Suprapubic skin (tissue), 4 donors: ENCODE data around the gene EPX. TPM values are rescaled to one million over a fixed set of nuclear protein-coding genes. Genes with fewer than 3 reads are reported as not detected.
A peak's percentile ranks its signal among the peaks of the same experiment; 100 is the strongest.

Experiments used
- DNase-seq, 2 donors: peaks; one replicate each; pipeline ENCODE4 v3.0.0-alpha.2; 2019; ENCODE audit warnings: low spot score in 2 of 2
- H3K27ac ChIP-seq: fragments of 200-600 bp; sonication (generic); one replicate; pipeline ENCODE4 v1.5.1; 2019
- H3K27me3 ChIP-seq: fragments of 200-600 bp; sonication (generic); one replicate; pipeline ENCODE4 v1.5.1; 2019
- H3K36me3 ChIP-seq: fragments of 200-600 bp; sonication (generic); one replicate; pipeline ENCODE4 v1.5.1; 2019
- H3K4me1 ChIP-seq: fragments of 200-600 bp; sonication (generic); one replicate; pipeline ENCODE4 v1.5.1; 2019
- H3K4me3 ChIP-seq: fragments of 200-600 bp; sonication (generic); one replicate; pipeline ENCODE4 v1.5.1; 2019; ENCODE audit warnings: mild to moderate bottlenecking
- H3K9me3 ChIP-seq: fragments of 200-600 bp; sonication (generic); one replicate; pipeline ENCODE4 v1.5.1; 2019
- CTCF ChIP-seq, 2 donors: fragments of 200-600 bp in 1 of 2; fragments of 450-650 bp in 1 of 2; sonication (generic) in 1 of 2; IDR thresholded peaks; one replicate each; pipeline ENCODE4 v1.5.1; 2016 to 2019; ENCODE audit warnings: antibody characterized with exemption in 2 of 2, mild to moderate bottlenecking in 1 of 2, moderate library complexity in 1 of 2
- EP300 ChIP-seq: sonication (generic); formaldehyde crosslinking; IDR thresholded peaks from one replicate; pipeline ENCODE4 v1.6.1; 2017; ENCODE audit warnings: antibody characterized with exemption
- POLR2A ChIP-seq, 2 donors: fragments of 450-650 bp; IDR thresholded peaks; one replicate each; pipeline ENCODE4 v1.6.1; 2017; ENCODE audit warnings: antibody characterized with exemption in 2 of 2, mild to moderate bottlenecking in 2 of 2, moderate library complexity in 2 of 2
- POLR2AphosphoS5 ChIP-seq, 3 donors: sonication (generic); formaldehyde crosslinking; IDR thresholded peaks; one replicate each; pipeline ENCODE4 v1.6.1; 2017; ENCODE audit warnings: antibody characterized with exemption in 3 of 3
- WGBS: methylation state at CpG from one replicate; pipeline ENCODE4 v1.1.5; 2018; 5-methylcytosine and 5-hydroxymethylcytosine counted together
- total RNA-seq, 4 donors: library from RNA; depleted of rRNA; stranded (reverse); fragments of >200 nt; gene quantifications; one replicate each; pipeline ENCODE4 v1.1.0, GENCODE V29; 2016

Gene EPX
- total RNA-seq, 4 donors from 2014 or later, result 0.25 TPM; not detected in 3

- no peaks in the 10 kb centered on the region for H3K4me1 ChIP-seq
- no peak overlapping the region for H3K27ac ChIP-seq
- H3K4me3 ChIP-seq, result no peak overlapping the region
- no peak for DNase-seq
- H3K36me3 ChIP-seq, result no peaks in the 10 kb centered on the region
- TF ChIP-seq POLR2A (IDR thresholded peaks at IDR 0.05) (no peak), EP300 (no peak), CTCF (IDR thresholded peaks at IDR 0.05) (no peak), POLR2AphosphoS5 (IDR thresholded peaks at IDR 0.05) (no peak)
- peaks cover 21% of the 10 kb centered on the region for H3K27me3 ChIP-seq
- 13% methylated on average over 2 of the region's 2 CpGs for WGBS
- H3K9me3 ChIP-seq, result no peaks in the 10 kb centered on the region
These were observed 26.5 kb upstream of the EPX start for GRCh38 chr17:58165981-58166380.

DNA sequence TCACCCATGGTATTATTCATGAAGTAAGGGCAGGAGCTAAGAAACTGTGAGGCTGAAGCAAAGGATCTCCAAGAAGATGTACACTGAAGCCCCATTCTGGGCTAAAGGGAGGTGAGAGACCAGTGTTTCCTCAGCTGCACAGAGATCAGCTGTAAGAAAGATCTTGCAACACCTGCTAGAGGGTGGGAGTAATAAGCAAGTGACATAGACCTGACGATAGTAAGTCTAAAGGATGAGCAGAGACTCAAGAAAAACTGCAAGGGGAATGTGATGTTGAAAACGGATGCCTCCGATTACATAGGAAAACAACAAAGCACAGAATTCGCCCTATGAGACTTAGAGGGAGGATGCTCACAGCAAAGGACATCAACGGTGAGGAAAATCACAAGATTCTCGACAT lies 25.8 kb upstream of the EPX start, which contains the start of gene OR4D2:
Gene OR4D2, plus strand, starts transcription at position 301 of the 400 bp plus-strand sequence. CDS start 2,674 bp downstream, outside the sequence.
- Histone ChIP-seq H3K27me3 (peaks cover 21% of the 10 kb centered on the region), H3K9me3 (no peaks in the 10 kb centered on the region), H3K27ac (no peak within 1 kb of the TSS), H3K4me1 (no peaks in the 10 kb centered on the region), H3K36me3 (no peaks in the 10 kb centered on the region), H3K4me3 (no peak within 1 kb of the TSS)
- DNase-seq, result no peak
- no peak for TF ChIP-seq CTCF (IDR thresholded peaks at IDR 0.05)
- no peak for TF ChIP-seq POLR2AphosphoS5 (IDR thresholded peaks at IDR 0.05)
- no peak for TF ChIP-seq POLR2A (IDR thresholded peaks at IDR 0.05)
- TF ChIP-seq EP300, result no peak
- WGBS, result 63% methylated on average over 6 of the region's 6 CpGs

DNA sequence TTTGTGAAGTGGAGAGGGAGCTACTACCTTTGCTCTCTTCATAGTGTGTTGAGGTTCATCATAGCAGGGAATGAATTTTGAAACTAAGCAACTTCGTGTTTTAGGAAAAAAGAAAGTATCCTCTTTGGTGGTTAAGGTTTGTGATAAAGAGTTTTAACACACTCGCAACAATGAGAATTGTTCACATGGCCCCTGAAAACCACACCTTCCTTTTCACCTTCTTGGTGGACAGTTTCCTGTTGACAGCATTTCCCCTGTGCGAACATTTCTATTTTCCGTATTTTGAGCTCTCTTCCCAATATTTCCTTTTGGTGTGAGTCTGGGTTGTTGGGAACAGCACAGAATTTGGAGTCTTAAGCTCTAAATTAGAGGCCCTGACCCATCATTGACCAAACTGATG lies 21.9 kb upstream of the EPX start:
- no peak overlapping the region for H3K27ac ChIP-seq
- peaks cover 21% of the 10 kb centered on the region for H3K27me3 ChIP-seq
- DNase-seq, result no peak
- no peak overlapping the region for H3K4me3 ChIP-seq
- no peaks in the 10 kb centered on the region for H3K36me3 ChIP-seq
- 62% methylated on average over 4 of the region's 4 CpGs for WGBS
- no peaks in the 10 kb centered on the region for H3K4me1 ChIP-seq
- TF ChIP-seq POLR2A (IDR thresholded peaks at IDR 0.05), result no peak
- no peak for TF ChIP-seq EP300
- TF ChIP-seq POLR2AphosphoS5 (IDR thresholded peaks at IDR 0.05), result no peak
- H3K9me3 ChIP-seq, result no peaks in the 10 kb centered on the region

GRCh38 chr17:58172369-58173071 lies 20.0 kb upstream of the EPX start:
- no peak for TF ChIP-seq EP300
- TF ChIP-seq POLR2AphosphoS5 (IDR thresholded peaks at IDR 0.05), result no peak
- peak in 1 of 2 donors; percentile 21 for TF ChIP-seq CTCF (IDR thresholded peaks at IDR 0.05)
- 30% methylated on average over 2 of the region's 2 CpGs for WGBS
- Histone ChIP-seq H3K36me3 (no peaks in the 10 kb centered on the region), H3K9me3 (no peaks in the 10 kb centered on the region), H3K4me3 (no peak overlapping the region), H3K27ac (no peak overlapping the region), H3K4me1 (no peaks in the 10 kb centered on the region), H3K27me3 (peaks cover 8% of the 10 kb centered on the region)
- DNase-seq, result no peak

- H3K4me3 ChIP-seq, result no peak overlapping the region
- TF ChIP-seq POLR2A (IDR thresholded peaks at IDR 0.05) (no peak), CTCF (IDR thresholded peaks at IDR 0.05) (no peak), POLR2AphosphoS5 (IDR thresholded peaks at IDR 0.05) (no peak), EP300 (no peak)
- no peaks in the 10 kb centered on the region for H3K4me1 ChIP-seq
- H3K27me3 ChIP-seq, result peaks cover 2% of the 10 kb centered on the region
- 56% methylated on average over 3 of the region's 3 CpGs for WGBS
- H3K27ac ChIP-seq, result no peak overlapping the region
- no peaks in the 10 kb centered on the region for H3K9me3 ChIP-seq
- no peaks in the 10 kb centered on the region for H3K36me3 ChIP-seq
- DNase-seq, result no peak
These were observed 17.7 kb upstream of the EPX start for GRCh38 chr17:58174871-58175270.
